Type B pancreatic cell (in vitro differentiated cells): Measurements from ENCODE around the gene METTL8. TPM values are rescaled to one million over a fixed set of nuclear protein-coding genes. Genes with fewer than 3 reads are reported as not detected.

Experiments used
- DNase-seq: peaks from one replicate; pipeline ENCODE4 v3.0.0; 2021; ENCODE audit warnings: mixed read lengths; ENCODE audit not compliant: unreplicated experiment; ENCODE audit errors: extremely low spot score
- H3K27ac Mint-ChIP-seq: 2 replicates; pipeline ENCODE4 v1.8.0; 2021; ENCODE audit warnings: mild to moderate bottlenecking, mixed read lengths
- H3K27me3 Mint-ChIP-seq: 2 replicates; pipeline ENCODE4 v1.8.0; 2021; ENCODE audit warnings: mixed read lengths
- H3K36me3 Mint-ChIP-seq: 2 replicates; pipeline ENCODE4 v1.8.0; 2021; ENCODE audit warnings: mixed read lengths
- H3K4me1 Mint-ChIP-seq: one replicate; pipeline ENCODE4 v1.8.0; 2021; ENCODE audit warnings: mixed read lengths; ENCODE audit not compliant: unreplicated experiment
- H3K4me3 Mint-ChIP-seq: 2 replicates; pipeline ENCODE4 v1.8.0; 2021; ENCODE audit warnings: mild to moderate bottlenecking, mixed read lengths
- H3K9me3 Mint-ChIP-seq: 2 replicates; pipeline ENCODE4 v1.8.0; 2021; ENCODE audit warnings: mixed read lengths
- total RNA-seq: library from RNA; stranded (reverse); gene quantifications from 2 replicates; pipeline ENCODE4 v1.2.1, GENCODE V29; 2021; ENCODE audit warnings: low replicate concordance
- TF ChIP-seq, protein P1 (sequence below): fragments of 200-600 bp; sonication (generic); conservative IDR thresholded peaks from 2 replicates; pipeline ENCODE4 v1.5.0; 2021; ENCODE audit warnings: antibody characterized with exemption, mild to moderate bottlenecking

Gene METTL8
- total RNA-seq, 1 donor from 2014 or later: 30.4 TPM

DNA sequence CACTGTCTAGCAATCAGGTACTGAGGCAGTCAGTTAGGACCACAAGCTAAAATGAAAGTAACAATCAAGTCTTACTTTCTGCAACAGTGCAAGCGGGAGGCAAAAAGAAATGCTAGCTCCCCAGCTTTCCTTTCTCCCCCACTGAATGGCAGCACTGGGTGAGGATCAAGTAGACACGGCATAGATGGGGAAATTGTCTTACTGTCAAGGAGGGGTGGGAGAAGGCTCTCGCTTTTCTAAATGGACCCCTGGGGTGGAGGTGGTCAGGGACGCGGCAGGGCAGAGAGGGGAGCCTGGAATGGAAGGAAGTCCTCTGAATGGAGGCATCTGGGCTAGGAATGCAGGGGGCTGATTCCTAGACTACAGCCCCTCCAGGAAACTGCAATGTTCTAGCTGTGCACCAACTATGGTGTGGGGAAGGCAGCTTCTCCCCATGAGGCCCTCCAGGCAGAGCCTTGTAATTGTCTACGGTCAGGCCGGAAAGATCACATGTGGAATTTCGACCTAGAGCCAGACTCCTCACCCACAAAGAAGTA, 24.3 kb downstream of the METTL8 start:
- Mint-ChIP-seq H3K36me3 (no peaks in the 10 kb centered on the region), H3K27ac (no peak overlapping the region), H3K9me3 (no peaks in the 10 kb centered on the region), H3K27me3 (no peaks in the 10 kb centered on the region), H3K4me3 (peak overlapping the region; percentile 65), H3K4me1 (peaks cover 10% of the 10 kb centered on the region)
- no peak for DNase-seq
- TF ChIP-seq, protein P1, sequence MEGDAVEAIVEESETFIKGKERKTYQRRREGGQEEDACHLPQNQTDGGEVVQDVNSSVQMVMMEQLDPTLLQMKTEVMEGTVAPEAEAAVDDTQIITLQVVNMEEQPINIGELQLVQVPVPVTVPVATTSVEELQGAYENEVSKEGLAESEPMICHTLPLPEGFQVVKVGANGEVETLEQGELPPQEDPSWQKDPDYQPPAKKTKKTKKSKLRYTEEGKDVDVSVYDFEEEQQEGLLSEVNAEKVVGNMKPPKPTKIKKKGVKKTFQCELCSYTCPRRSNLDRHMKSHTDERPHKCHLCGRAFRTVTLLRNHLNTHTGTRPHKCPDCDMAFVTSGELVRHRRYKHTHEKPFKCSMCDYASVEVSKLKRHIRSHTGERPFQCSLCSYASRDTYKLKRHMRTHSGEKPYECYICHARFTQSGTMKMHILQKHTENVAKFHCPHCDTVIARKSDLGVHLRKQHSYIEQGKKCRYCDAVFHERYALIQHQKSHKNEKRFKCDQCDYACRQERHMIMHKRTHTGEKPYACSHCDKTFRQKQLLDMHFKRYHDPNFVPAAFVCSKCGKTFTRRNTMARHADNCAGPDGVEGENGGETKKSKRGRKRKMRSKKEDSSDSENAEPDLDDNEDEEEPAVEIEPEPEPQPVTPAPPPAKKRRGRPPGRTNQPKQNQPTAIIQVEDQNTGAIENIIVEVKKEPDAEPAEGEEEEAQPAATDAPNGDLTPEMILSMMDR: no peak

DNA sequence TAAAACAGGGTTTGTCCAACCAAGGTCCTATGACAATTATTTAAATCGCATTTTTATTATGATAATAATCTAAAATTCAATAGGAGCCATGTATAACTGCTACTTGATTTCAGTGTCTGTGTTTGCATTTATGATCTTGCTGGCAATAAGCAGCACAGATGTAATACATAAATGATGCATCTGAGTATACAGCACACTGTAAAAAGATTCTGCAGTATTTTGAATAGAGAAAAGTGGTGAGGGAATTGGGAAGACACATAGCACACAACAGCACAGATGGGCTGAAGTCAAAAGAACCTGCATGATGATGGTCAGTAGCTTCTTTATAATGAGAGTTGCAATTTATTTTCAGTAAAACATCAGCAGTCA, 26.1 kb downstream of the METTL8 start:
- peaks cover 10% of the 10 kb centered on the region for H3K4me1 Mint-ChIP-seq
- H3K27me3 Mint-ChIP-seq: no peaks in the 10 kb centered on the region
- H3K4me3 Mint-ChIP-seq: no peak overlapping the region
- DNase-seq: no peak
- H3K36me3 Mint-ChIP-seq: peaks cover 5% of the 10 kb centered on the region
- no peak overlapping the region for H3K27ac Mint-ChIP-seq
- H3K9me3 Mint-ChIP-seq: no peaks in the 10 kb centered on the region
- TF ChIP-seq, protein P1: no peak

DNA sequence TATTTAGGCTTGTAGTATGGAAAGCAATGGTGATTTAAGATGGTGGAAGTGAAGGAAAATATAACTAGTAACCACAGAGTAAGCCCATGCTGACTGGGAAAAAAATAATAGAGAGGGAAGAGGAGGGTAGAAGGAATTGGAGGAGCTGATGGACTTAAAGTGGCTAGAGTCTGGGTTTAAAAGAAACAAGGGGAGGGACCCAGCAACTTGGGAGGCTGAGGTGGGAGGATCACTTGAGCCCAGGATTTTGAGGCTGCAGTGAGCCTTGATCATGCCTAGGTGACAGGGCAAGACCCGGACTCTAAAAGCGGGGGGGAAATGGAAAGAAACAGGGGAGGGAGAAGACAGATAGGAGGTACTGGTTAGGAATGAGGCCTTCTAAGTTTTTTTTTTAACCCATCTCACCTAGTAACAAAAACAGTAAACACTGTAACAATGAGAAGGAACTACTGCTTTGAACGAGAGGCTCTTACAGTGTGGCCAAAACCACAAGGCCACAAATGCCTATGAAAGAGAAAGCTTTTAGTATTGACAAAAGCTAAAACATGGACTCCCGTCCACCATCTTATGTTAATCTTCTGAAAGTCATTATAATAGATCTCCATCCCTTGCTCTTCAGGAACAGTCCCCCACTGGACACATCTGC, 26.6 kb downstream of the METTL8 start:
- peaks cover under 1% of the 10 kb centered on the region for H3K9me3 Mint-ChIP-seq
- no peak overlapping the region for H3K27ac Mint-ChIP-seq
- H3K4me1 Mint-ChIP-seq: peaks cover 10% of the 10 kb centered on the region
- H3K36me3 Mint-ChIP-seq: peaks cover 5% of the 10 kb centered on the region
- DNase-seq: no peak
- TF ChIP-seq, protein P1: no peak
- H3K27me3 Mint-ChIP-seq: no peaks in the 10 kb centered on the region
- no peak overlapping the region for H3K4me3 Mint-ChIP-seq

DNA sequence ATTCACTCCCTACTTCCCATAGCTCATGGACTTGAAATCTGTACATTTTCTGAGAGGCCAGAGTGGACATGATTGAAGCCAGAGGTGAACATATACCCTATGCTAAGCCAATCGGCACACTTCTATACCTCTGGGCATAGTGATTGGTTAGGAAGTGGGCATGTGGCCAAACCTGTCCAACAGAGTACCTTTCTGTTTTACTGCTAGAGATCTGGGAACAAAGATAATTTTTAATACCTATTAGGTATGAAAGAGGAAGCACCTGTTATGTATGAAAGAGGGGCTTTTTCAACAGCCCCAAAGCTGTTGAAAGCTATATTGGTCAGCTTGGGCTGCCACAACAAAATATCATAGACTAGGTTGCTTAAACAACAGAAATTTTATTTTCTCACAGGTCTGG, 27.7 kb downstream of the METTL8 start:
- Mint-ChIP-seq H3K9me3 (peaks cover 5% of the 10 kb centered on the region), H3K4me1 (peaks cover 10% of the 10 kb centered on the region), H3K27me3 (no peaks in the 10 kb centered on the region), H3K4me3 (no peak overlapping the region), H3K27ac (no peak overlapping the region), H3K36me3 (peaks cover 13% of the 10 kb centered on the region)
- TF ChIP-seq, protein P1: no peak
- DNase-seq: no peak

DNA sequence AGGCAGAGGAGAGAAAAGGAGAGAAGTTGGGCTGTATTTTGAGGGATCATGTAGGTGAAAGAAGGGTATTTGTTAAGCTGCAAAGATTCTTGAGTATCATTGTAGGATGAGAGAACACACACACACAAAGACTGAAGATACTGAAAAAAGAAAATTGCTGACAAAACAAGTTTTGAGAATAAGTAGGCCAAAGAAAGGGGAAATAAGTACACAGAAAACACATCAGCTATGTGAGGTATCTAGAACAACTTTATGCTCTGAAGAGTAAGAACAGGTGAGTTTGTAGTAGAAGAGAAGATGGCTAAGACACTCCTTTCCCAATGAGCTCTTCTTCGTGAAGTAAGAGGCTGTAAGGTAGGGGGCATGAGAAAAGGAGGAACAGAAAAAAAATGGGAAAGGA, 28.2 kb downstream of the METTL8 start:
- Mint-ChIP-seq H3K27me3 (no peaks in the 10 kb centered on the region), H3K4me3 (no peak overlapping the region), H3K36me3 (peaks cover 13% of the 10 kb centered on the region), H3K27ac (no peak overlapping the region), H3K9me3 (peaks cover 5% of the 10 kb centered on the region), H3K4me1 (peaks cover 10% of the 10 kb centered on the region)
- no peak for DNase-seq
- TF ChIP-seq, protein P1: no peak
